SH-SY5Y (cell line): ENCODE results near the gene GPHA2.

Experiments used
- GATA2 ChIP-seq: IDR thresholded peaks from 2 replicates; pipeline ENCODE4 v1.6.1; 2011; ENCODE audit warnings: mild to moderate bottlenecking, low read depth, low read length
- GATA3 ChIP-seq: IDR thresholded peaks from 2 replicates; pipeline ENCODE4 v1.6.1; 2011; ENCODE audit warnings: low read depth, mild to moderate bottlenecking, low read length, moderate library complexity

GRCh38 chr11:64892411-64892831, 43.3 kb downstream of the GPHA2 start:
- TF ChIP-seq GATA2 (no peak), GATA3 (no peak)
